GM21825 (cell line): ENCODE data around the gene MBP.

Experiments
- ATAC-seq: cut with Tn5 transposase; IDR thresholded peaks from one replicate; pipeline ENCODE4 v1.9.1; 2021; ENCODE audit warnings: mild to moderate bottlenecking, moderate library complexity; ENCODE audit not compliant: unreplicated experiment

The MBP gene

DNA sequence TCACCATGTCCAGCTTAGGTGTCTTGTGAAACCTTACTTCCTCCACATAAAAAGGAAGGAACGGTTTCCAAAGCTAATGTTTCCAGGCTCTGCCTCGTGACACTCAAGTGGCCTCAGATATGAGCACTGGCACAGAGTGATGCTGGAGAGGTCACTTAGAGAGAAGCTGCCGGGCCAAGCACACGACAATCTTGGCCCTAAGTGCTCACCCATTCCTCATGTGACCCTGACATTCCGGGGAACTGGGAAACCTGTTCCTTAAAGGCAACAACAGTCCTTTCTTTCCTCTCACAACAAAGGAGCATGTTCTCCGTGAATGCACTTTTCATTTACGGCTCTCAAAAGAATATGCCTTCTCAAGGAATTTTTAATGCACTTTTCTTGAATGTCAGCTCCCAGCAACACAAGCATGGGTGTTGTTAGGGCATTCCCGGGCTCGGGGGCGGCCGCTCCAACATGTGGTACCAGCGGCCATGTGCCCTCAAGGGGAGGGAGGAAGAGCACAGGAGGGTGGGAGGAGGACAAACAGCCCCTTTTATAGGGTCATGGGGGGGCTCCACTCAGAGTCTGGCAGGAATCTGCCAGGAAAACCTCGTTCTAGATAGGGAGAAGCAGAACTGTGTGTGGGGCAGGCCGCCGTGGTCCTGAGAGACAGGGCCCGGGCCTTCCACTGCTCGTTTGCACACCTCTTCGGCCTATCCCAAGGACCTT lies 118.6 kb downstream of the MBP start:
- ATAC-seq = no peak

DNA sequence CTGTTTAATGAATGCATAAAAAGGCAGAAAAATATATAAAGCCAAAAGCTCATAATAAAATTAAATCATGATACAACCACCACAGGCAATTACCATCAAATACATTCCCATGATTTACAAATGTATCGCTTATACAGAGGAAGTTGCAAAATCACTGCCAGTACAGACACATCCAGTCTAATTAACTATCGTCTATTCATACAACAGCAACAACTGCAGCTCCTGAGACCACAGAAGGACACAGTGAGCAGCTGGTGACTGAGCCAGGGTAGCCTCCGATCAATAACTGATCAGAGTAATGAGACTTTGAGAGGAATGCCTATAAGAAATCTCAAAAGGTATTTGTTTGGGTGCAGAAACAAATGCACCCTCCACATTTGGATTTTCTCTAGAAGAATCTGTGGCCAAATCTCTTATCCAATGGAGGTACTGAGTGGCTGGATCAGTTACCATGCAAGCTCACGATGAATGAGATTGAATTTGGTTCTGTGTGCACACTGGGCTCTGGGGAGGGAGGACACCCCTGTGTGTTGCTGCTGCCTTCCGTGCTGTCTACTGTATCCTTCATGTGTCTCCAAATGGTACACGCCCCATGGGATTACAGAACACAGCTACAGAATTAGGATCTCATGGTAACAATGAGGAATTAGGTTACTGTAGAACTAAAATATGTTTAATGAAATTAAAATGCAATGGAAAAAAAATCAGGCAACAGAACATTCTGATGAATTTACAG lies 119.6 kb downstream of the MBP start:
- no peak for ATAC-seq

DNA sequence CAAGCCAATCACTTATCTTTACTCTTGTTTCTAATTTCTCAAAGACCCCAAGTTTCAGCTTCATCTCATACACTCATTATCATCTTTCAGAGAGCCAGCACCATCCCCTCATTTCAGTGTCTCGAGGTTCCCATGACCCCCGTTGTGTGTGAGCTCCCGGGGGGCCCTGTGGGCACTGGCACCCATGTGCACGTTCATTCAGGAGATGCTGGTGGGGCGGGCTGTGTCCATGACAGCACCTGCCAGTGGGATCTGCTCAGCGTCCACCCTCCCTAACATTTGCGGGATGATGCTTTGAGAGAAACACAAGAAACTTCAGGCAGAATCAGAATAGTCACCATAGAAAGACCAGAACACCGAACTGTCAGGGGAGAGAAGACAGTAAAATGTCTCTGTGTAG lies 120.5 kb downstream of the MBP start:
- no peak for ATAC-seq

DNA sequence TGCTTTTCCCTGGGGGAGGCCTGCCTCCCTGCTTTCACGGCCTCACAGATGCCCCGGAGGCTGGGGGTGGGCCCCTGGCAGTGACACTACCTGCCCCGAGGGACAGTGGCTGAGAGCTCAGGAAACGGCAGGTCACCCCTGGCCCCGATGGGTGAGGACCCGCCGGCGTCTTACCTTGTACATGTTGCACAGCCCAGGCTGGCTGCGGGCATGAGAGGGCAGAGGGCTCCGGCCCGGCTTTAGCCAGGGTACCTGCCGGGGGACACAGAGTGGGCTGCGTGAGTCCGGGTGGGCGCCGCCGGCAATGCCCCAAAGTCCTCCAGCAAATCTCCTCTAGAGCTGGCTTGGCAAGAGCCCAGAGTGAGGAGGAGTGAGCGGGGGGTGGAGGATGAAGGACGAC lies 122.9 kb downstream of the MBP start:
- ATAC-seq = no peak

DNA sequence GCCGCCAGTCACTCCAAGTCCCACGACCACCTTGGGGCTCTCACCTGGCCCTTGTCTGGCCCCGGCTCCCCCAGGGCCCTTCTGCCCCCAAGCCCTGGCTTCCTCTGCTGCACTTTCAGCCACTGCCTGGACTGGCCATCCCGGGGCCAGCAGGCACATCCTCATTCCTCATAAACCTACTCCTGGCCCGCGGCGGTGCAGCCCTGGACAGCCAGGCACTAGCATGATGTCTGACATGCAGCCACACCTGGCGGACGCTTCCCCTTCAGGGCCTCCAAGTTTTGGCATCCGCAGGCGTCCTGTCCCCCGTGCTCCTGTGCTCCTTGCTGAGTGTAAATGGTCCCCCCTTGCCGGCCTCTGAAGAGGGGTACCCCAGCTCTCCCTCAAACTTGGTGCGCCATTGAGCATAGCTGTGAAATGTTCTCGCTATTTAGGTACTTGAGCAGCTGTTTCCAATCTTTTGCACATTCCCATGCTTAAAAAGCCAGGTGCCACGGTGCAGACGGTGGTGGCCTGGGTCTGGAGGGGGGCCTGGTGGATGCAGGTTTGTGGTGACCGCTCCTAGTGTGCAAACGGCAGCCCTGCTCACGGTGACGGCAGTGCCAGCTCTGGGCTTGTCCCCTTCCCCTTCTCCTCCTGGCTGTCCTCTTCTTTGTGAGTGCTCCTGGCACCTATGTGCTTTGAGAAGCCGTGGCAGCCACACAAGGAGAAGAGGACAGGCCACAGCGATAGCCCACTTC lies 123.8 kb downstream of the MBP start:
- ATAC-seq = no peak

DNA sequence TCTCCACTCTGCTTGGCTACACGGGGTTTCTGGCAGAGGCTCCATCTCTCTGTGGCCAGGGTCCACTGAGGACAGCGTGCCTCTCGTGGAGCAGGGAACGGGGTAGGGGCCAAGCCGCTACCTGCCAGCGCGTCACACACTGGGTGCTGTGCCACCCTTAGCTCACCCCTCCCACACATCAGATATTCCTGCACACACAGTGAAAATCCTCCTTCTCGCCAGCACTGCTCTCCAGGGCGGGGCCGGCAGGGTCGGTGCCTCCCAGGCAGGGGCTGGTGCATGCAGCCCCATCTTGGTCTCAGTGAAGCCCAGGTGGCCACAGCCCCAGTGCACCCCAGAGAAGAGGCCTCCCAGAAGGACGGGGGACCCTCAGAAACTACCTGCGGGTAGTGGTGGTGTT lies 124.6 kb downstream of the MBP start:
- no peak for ATAC-seq

DNA sequence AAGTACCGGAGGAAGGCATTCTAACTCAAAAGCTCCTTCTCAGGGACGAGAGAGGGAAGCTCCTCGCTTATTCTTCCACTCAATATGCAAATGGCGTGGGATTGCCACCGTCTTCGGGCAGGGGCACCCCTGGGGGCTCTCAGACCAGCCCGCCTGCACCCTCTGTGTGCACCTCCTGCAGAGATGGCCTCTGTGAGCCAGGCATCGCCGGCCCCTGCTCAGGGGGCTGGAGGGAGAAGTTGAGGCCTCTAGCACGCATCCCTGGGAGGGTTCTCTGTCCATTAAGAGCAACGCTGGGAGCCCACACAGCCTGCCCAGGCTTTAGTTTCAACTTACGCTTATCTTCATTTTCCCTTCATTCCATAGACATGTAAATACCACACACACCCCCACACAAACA lies 125.3 kb downstream of the MBP start:
- ATAC-seq = no peak

DNA sequence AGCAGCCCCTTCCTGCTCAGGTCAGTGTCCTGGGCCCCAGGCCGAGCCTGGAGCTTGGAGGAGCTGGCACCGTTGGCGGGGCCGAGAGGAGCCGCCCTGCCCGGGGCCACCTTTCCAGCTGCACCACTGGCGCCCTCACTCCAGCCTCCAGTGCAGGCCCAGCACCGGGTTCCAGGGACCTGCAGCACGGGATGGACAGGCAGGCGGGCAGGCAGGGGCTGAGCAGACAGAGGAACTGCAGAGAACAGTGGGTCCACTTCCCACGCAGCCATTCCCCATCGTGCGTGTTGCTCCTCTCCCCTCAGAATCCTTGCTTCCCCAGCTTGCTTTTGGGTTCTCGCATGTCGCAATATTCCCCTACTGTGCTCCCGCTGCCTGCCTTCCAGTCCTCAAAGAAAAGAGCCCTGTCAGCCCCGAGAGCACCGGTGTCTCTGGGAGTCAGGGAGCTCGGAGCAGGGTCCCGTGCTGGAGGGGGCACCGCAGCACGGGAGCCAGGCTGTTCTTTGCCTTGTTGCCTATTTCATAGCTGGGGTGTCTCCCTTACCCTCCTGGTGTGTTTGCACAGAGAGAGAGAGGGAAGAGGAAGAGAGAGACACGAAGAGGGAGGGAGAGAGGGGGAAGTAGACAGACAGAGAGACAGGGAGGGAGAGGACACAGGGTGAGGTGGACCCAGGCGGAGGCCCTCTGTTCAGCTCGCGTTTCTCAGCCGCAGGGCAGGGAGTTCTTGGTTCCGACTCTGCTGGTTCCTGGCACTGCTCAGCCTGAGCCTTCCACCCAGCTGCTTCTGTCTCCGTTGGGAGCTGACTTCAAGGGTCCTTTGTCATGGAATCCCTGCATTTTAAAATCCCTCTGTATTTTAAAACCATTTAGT lies 126.0 kb downstream of the MBP start:
- ATAC-seq = no peak

DNA sequence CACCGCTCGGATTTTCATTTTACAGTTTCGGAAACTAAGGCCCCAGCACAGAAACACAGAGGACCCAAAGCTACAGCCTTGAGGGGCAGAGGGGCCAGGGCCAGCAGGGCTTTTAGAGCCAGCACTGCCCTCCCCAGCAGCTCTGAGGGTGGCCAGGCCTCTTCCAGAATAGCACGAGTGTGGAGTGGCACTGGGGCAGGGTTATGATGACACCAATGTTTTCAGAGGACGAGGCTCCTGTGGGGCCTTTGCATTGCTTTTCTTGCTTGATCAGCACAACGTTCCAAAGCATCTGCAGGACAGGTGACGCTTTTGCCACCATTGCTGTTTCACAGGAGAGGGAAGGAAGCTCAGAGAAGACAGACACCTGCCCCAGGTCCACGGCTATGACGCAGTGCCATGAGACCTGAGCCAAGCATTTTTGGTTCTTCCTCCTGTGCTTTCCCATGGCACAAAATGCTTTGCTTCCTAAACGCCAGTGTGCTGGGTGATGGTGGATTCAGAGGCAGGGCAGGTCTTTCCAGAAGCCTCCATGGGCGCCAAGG lies 126.9 kb downstream of the MBP start:
- no peak for ATAC-seq

DNA sequence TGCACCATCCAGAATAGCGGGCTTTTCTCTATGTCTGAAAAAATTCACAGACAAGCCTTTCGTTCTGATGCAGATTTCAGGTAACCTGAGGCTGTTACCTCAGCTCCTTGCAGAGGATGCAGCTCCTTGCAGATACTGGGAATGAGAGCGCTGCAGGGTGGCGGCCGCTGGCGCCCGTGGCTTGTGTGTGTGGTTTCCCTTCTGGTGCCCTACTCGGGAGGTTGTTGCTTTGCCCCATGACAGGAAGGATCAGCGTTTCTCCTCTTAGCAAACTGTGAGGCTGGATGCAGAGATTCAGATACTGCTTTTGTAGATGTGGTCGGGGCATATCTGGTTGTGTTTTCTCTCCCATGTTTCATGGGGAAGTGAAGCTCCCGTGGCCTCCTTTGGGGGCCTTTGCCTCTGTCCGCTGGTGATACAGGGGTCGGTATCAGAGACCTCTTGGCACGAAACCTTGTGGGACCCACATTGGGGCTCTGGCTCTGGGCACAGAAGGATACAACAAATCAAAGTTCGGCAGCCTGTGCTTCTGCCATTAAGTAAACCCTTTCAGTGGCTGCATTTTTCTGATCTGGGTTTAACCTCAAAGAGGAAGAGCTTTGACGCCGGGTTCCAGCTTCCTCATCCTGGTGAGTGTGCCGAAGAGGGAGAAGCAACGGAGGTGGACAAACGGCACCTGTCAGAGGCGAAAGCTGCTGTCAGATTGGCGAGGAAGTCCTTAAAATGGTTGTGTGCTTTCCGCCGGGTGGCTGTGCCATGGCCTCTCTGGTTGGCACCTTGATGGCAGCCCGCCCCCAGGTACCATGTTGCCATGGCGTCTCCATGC lies 127.8 kb downstream of the MBP start:
- no peak for ATAC-seq

DNA sequence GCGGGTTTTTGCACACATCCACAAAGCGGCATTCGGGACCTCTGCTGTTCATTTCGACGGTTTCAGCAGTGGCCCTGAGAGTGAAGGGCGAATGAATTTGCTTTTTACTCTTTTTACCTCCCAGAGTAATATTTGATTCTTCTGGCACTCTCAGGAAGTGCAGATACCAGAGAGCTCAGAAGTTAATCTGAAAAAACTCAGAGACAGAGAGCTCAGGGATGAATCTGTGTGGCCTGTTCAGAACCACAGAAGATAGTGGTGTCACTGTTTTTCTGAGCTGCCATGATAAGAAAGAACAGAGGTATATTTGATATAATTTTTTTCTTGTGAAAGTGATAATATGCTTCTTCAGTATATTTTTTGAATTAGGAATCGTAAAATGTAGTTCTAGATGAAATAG lies 129.3 kb downstream of the MBP start:
- no peak for ATAC-seq

DNA sequence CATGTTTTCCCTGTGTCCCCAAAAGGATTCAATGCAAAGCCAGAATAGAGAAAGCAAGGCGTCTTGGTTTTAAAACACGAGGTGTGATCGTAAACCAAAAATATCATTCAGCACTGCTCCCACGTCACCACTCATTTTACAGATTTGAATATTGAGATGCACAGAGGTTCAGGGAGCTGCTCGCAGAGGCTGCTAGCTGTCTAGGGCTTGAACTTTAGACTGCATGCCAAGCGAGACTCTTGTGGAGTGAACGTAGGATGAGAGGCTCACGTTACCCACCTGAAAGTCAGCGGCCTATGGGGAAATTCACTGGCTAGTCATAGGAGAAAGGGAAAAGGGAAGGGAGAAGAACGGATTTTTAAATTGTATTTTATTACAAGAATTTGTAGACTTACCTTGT lies 130.1 kb downstream of the MBP start:
- ATAC-seq = no peak

DNA sequence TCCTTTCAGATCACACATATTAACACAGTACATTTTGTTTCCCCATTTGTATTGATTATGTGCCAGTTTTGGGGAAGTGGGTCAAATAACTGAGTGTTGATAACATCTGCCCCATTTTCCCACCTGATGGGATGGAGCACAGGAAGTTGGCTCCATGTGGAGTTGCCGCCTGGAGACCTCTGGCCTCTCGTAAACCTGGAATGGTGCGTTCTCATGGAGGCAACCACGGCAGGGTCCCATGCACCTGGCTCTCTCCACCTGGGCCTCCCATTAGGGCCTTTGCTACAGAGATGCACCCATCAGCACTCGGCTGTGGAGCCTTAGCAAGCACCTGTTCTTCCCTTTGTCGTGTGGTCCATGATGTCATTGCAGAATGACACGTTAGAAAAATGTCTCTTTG lies 130.6 kb downstream of the MBP start:
- ATAC-seq = no peak

DNA sequence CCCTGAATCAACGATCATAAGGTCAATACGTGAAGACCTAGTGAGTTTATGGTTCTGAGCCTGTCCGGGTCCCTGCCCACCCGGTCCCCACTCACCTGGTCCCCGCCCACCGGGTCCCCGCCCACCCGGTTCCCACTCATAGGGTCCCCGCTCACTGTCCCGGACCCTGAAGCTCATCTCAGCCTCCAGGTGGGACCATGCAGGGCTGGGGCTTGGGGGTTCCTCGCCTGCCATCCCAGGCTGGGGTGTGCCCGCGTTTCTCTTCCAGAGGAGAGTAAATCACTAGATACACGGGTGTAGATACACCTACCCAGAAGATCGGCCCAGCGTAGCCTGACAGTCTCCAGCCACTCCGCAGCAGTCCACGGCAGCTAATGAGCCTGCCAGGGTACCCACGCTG lies 131.5 kb downstream of the MBP start:
- no peak for ATAC-seq

DNA sequence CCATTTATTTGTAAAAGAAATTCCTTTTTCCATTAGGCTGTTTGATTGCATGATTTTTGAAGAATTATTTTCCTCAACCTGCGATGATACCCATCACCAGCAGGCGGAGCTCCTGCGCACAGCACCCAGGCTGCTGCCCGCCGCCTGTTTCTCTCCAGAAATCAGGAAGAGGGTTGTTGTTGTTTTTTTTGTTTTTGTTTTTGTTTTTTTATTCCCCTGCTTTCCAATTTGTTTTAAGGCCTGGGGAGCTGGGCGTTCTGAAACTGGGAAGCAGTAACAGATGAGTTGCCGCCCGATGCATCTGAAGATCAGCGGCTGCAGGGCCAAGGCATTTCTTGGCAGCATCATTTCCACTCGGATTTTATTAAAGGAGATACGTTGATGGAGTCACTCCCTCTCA lies 132.1 kb downstream of the MBP start:
- no peak for ATAC-seq

DNA sequence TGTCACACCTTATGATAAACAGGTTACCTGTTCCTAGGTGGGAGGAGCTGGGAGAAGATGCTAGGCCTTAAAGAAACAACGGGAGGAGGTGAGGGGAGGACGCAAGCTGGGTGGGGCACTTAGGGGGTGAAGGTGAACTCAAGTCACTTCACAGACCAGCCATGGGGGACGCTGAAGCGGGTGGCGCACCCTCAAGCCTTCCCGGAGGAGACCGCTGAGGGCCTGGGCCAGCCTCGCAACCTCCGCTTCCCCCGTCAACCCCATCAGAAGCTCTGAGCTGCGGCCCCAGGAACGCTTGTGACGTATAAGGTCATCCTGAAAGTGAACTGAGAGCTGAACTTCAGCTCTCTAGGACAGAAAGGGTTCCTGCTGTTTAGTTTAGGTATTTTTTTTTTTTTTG lies 133.5 kb downstream of the MBP start:
- ATAC-seq = no peak

DNA sequence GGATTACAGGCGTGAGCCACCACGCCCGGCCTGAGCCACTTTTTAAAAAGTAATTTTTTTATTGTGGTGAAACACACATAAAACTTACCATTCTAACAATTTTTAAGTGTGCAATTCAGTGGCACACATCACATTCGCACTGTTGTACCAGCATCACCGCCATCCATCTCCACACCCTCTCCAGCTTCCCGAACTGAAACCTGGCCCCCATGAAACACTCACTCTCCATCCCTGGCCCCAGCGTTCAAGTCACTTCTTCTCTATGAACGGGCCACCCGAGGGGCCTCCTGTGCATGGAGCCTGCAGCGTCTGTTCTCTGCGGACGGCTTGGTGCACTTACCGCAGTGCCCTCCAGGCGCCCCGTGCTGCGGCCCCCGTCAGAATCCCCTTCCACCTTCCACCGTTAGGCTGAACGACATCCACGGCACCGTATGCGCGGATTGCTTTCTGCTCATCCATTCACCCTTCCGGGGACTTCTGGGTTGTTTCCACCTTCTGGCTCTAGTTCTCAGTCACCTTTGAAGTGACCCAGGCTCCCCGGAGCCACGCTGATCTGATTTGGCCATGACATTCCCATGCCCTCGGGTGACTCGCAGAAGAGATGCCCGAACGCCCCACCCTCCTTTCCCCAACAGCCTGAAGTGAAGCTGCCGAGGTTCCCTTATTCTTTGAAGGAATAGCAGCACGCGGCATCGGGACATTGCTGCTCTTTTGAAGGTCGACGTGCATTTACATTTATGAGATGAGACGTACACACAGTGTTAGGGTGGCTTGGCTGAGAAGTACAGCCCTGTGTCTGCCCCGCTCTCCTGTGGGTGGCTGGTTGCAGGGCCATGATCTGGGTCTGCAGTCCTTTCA lies 134.4 kb downstream of the MBP start:
- ATAC-seq = no peak

DNA sequence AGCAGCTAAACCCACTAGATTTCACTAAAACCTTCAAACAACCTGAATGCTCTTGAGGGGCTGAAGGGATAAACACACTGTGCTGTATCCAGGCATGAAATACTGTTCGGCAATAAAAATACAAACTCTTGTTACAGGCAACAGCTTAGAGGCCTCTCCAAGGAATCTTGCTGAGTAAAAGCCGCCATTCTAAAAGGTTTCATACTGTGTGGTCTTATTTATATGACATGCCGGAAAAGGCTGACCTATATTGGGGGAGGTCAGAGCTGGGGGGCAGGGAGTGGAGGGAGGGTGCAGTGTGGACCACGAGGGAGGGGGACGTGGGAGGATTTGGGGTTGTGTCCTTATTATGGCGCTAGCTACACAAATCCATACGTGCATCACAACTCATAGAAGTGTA lies 136.2 kb downstream of the MBP start:
- ATAC-seq = no peak

DNA sequence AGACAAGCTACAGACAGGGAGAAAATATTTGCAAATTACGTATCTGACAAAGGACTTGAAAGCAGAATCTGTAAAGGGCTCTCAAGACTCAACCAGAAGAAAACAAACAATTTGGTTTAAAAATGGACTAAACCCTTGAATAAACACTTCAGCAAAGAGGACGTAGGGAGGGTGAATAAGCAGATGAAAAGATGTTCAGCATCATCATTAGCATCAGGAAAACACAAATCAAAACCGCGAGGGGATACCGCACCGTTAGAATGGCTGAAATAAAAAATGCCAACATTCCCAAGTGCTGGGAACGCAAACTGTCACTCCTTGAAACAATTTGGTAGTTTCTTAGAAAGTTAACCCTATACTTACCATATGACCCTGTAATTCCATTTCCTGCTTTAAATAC lies 136.7 kb downstream of the MBP start:
- ATAC-seq = no peak
